ENCODE data around the gene FRAS1. TPM values are rescaled to one million over a fixed set of nuclear protein-coding genes. Genes with fewer than 3 reads are reported as not detected.

FRAS1 gene
- total and polyA plus RNA-seq, 2 donors (not counting 1 experiment from before 2014, with no cell fraction given): 0.03 to 0.12 TPM

GRCh38 chr4:78424461-78424860, 367.3 kb downstream of the FRAS1 start:
- Histone ChIP-seq H3K9ac (ENCODE audit: low read length) (no peak overlapping the region), H3K79me2 (ENCODE audit: control insufficient read depth, insufficient read depth, low read length) (no peaks in the 10 kb centered on the region), H3K27ac (ENCODE audit: low read length in 2 of 2) (no peak overlapping the region), H3K36me3 (replicated peaks in 1 of 2; ENCODE audit: control extremely low read depth in 1 of 2, control insufficient read depth in 1 of 2, extremely low read depth in 1 of 2, insufficient read depth in 2 of 2, low read length in 1 of 2) (no peaks in the 10 kb centered on the region), H3K9me3 (ENCODE audit: control extremely low read depth in 1 of 3, control insufficient read depth in 2 of 3, insufficient read depth in 1 of 3, low read length in 2 of 3) (no peaks in the 10 kb centered on the region), H4K20me1 (ENCODE audit: control insufficient read depth, insufficient read depth, low read length, poor library complexity, severe bottlenecking) (no peaks in the 10 kb centered on the region), H3K4me1 (ENCODE audit: control insufficient read depth in 2 of 2, insufficient read depth in 2 of 2, low read length in 2 of 2) (no peaks in the 10 kb centered on the region), H3K4me3 (ENCODE audit: control extremely low read depth in 1 of 5, extremely low read depth in 1 of 5, insufficient read depth in 1 of 5, low read depth in 2 of 5, low read length in 4 of 5) (no peak overlapping the region), H3K27me3 (replicated peaks in 1 of 4; ENCODE audit: control extremely low read depth in 1 of 4, control insufficient read depth in 3 of 4, insufficient read depth in 4 of 4, low read length in 3 of 4) (no peaks in the 10 kb centered on the region), H3K4me2 (replicated peaks; ENCODE audit: low read depth, low read length, poor library complexity, severe bottlenecking) (no peak overlapping the region), H2AFZ (ENCODE audit: insufficient read depth, low read depth, low read length, poor library complexity, severe bottlenecking) (no peak overlapping the region)
- no peaks in the 10 kb centered on the region for H3K4me1 Mint-ChIP-seq
- no peak overlapping the region for H3K4me3 Mint-ChIP-seq
- no peak for TF ChIP-seq EZH2 (IDR thresholded peaks at IDR 0.05; ENCODE audit: borderline replicate concordance, insufficient read depth, low read depth, low read length, poor library complexity, severe bottlenecking)
- no peak for TF ChIP-seq CTCF (IDR thresholded peaks at IDR 0.05)
- CTCF ChIA-PET: interaction anchor here (0.7 kb wide), 1 partner anchor 365 kb away, joined by 3 read pairs; no protein-coding TSS in a partner anchor
- peaks cover 18% of the 10 kb centered on the region for H3K27me3 Mint-ChIP-seq
- ATAC-seq (ENCODE audit: low read depth): no peak
- H3K27ac Mint-ChIP-seq: no peak overlapping the region
- no peak for DNase-seq
- intact Hi-C loops (cut with micrococcal nuclease): no loop called here
- POLR2A ChIA-PET: no interaction called here
- no peaks in the 10 kb centered on the region for H3K9me3 Mint-ChIP-seq (ENCODE audit: insufficient read depth)

- ChIA-PET POLR2A (no interaction called here), CTCF (no interaction called here)
- Histone ChIP-seq H3K4me2 (replicated peaks; ENCODE audit: low read depth, low read length, poor library complexity, severe bottlenecking) (no peak overlapping the region), H3K36me3 (replicated peaks in 1 of 2; ENCODE audit: control extremely low read depth in 1 of 2, control insufficient read depth in 1 of 2, extremely low read depth in 1 of 2, insufficient read depth in 2 of 2, low read length in 1 of 2) (no peaks in the 10 kb centered on the region), H3K9ac (ENCODE audit: low read length) (no peak overlapping the region), H3K9me3 (ENCODE audit: control extremely low read depth in 1 of 3, control insufficient read depth in 2 of 3, insufficient read depth in 1 of 3, low read length in 2 of 3) (no peaks in the 10 kb centered on the region), H3K27ac (ENCODE audit: low read length in 2 of 2) (no peak overlapping the region), H3K27me3 (replicated peaks in 1 of 4; ENCODE audit: control extremely low read depth in 1 of 4, control insufficient read depth in 3 of 4, insufficient read depth in 4 of 4, low read length in 3 of 4) (no peaks in the 10 kb centered on the region), H3K4me1 (ENCODE audit: control insufficient read depth in 2 of 2, insufficient read depth in 2 of 2, low read length in 2 of 2) (no peaks in the 10 kb centered on the region), H3K4me3 (ENCODE audit: control extremely low read depth in 1 of 5, extremely low read depth in 1 of 5, insufficient read depth in 1 of 5, low read depth in 2 of 5, low read length in 4 of 5) (no peak overlapping the region), H4K20me1 (ENCODE audit: control insufficient read depth, insufficient read depth, low read length, poor library complexity, severe bottlenecking) (no peaks in the 10 kb centered on the region), H2AFZ (ENCODE audit: insufficient read depth, low read depth, low read length, poor library complexity, severe bottlenecking) (no peak overlapping the region), H3K79me2 (ENCODE audit: control insufficient read depth, insufficient read depth, low read length) (no peaks in the 10 kb centered on the region)
- ATAC-seq (ENCODE audit: low read depth) (no peak), DNase-seq (no peak)
- H3K27me3 Mint-ChIP-seq: peaks cover 10% of the 10 kb centered on the region
- TF ChIP-seq CTCF (IDR thresholded peaks at IDR 0.05): no peak
- TF ChIP-seq EZH2 (IDR thresholded peaks at IDR 0.05; ENCODE audit: borderline replicate concordance, insufficient read depth, low read depth, low read length, poor library complexity, severe bottlenecking): no peak
- no CpG with 5 or more reads among the region's 2 CpGs for WGBS (ENCODE audit: insufficient coverage)
- H3K9me3 Mint-ChIP-seq (ENCODE audit: insufficient read depth): no peaks in the 10 kb centered on the region
- H3K4me3 Mint-ChIP-seq: no peak overlapping the region
- no peak overlapping the region for H3K27ac Mint-ChIP-seq
- intact Hi-C loops (cut with micrococcal nuclease): no loop called here
- H3K4me1 Mint-ChIP-seq: no peaks in the 10 kb centered on the region
Observed at GRCh38 chr4:78426972-78427371, 369.8 kb downstream of the FRAS1 start.
